GDM1 (cell line): ENCODE measurements around the gene GAS7.
A peak's percentile ranks its signal among the peaks of the same experiment; 100 is the strongest.
"Not testable (repeated sequence)": the region's sequence is repeated elsewhere in the genome, so short reads cannot be mapped to it uniquely, and the experiment has no call there.

Source experiments
- DNase-seq: peaks from one replicate; lab custom pipeline; 2025; lab: John Stamatoyannopoulos, UW

The GAS7 gene

DNA sequence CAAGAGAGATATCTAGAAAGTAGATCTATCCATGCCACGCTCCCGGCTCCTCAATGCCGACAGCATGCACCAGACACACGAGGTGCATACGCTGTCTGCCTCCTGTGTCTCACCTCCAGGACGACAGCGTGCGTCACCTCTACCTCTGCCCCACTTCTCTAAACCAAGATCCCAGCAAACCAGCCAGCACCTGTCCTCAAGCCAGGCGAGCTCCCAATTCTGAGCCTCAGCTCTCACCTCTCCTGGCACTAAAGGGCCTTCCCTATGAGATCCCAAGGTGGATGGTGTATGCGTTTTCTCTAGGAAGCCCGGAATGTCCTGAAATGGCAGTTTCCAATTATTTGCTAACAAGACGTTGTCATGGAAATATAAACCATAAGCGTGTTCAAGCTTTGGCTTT lies 257.1 kb downstream of the GAS7 start:
- no peak for DNase-seq

DNA sequence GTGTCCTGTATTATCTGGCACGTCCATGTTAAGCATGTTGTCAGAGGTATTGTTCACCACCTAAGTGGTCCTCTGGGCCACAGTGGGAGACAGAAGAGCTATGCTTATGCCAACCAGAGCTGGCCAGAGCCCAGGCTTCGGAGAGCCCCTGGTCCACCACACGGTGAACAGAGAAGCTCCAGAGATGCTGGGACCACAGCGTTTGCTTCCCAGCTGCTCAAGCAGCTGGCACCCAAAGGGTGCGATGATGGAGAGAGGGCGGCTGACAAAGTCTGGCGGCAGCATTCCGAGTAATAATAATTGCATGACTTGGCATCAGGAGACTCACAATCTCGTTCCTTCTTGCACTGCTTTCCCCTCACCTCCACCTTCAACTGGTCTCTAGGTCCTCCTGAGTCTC lies 257.6 kb downstream of the GAS7 start:
- no peak for DNase-seq

DNA sequence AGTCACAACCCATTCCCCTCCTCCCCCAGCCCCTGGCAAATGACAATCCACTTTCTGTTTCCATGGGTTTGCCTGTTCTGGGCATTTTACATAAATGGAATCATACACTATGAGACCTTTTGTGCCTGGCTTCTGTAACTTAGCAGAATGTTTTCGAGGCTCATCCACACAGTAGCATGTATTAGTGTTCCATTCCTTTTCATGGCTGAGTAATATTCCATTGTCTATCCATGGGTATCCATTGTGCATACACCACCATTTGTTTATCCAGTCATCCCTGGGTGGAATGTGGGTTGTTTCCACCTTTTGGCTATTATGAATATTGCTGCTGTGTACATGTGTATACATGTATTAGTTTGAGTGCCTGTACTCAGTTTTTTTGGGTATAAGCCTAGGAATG lies 259.6 kb downstream of the GAS7 start:
- DNase-seq: no peak

DNA sequence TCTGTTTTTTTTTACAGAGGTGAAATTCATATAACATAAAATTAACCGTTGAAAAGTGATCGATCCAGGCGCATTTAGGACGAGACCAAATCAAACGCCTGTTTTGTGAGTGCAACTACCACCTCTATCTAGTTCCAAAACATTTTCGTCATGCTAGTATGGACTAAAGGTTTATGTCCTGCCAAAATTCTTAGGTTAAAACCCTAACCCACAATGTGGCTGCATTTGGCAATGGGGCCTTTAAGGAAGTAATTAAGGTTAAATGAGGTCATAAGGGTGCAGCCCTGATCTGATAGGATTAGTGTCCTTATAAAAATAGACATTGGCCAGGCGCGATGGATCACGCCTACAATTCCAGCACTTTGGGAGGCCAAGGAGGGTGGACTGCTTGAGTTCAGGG lies 260.5 kb downstream of the GAS7 start:
- no peak for DNase-seq

DNA sequence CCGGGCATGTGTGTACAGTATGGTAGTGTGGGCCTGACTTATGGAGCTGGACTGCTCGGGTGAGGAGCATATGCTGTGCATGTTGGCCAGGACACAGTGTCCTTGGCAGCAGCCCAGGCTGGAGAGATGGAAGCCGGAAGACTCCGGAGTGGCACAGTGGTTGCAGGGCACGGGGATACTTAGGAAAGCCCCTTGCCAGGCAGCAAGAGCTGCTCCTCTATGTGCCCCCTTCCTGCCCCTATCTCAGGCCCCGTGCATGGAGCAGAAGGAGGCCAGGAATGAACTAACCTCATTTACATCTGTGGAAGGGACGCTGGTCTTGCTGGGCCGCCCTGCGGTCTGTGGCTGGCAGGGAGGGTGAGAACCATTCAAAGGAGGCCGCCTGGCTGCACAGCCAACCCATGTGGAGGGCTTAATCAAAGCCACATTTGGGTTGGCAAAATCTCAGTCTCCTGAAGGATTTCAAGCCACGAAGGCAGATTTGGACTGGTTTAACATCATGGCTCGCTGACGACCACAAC lies 261.1 kb downstream of the GAS7 start:
- DNase-seq: no peak

DNA sequence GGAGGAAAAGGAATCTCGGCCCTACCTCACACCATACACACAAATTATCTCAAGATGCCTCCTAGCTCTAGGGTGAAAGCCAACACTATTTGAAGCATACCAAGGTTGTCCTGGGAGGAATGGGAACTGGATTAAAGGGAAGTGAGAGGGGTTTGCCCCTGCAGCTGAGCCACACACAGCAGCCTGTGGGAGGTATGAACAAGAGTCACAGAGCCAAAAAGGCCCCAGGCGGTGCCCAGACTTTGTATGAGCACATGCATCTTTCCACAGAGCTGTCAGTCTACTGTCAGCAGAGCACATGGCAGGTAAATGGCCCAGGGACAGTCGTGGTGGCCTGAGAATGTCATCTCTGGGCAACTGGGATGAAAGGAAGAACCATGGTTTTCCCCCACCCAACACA lies 262.3 kb downstream of the GAS7 start:
- no peak for DNase-seq

DNA sequence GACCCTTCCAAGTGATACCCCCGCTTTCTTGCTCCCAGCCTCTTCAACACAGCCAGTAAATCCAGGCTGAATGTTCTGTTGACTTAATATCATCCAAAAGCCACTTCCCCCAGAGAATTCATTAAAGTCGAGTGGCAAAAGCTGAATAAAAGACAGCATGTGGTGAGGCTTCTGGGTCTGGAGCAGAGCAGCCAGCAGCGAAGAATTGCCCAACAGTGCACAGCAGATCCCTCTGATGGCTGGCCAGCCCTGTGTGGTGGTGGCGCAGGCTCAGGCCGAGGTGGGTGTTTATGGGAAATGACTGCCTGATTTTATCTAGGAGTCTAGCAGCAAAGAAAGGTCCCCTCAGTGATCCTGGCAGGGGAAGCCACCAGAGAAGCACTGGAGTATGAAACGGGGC lies 263.0 kb downstream of the GAS7 start:
- no peak for DNase-seq

DNA sequence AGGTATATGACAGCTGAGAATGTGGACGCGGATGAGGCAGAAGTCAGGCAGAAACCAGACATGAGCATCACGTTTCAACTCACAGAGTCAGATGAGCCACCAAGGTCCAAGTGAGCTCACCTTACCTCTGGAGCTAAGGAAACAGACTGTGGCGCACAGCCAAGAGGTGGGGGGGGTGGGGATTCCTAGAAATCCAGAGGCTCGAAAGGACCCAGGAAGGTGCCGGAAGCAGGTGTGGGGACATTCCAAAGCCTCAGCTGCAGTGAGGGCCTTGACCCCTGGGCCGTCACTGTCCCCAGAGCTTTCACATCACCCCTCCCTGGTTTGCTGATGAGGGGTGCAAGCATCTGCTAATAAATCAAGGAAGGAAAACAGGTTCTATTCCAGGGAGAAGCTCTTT lies 264.1 kb downstream of the GAS7 start:
- DNase-seq: no peak

DNA sequence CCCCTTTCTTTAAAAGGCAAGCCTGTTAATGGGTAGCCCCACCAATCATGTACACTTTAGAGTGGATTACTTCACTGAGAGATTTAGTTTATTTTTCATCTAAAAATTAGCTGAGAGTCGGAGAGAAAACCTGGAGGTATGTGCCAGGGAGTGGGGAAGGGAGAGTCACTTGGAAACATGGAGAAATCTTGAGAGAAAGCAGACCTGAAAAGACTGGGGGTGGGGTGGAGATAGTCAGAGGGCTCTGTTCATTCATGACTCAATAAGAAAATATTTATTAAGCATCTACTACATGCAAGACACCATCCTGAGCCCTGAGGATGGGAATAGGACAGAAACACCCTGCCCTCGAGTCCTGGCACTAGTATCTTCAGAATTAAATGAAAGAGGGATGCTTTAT lies 265.9 kb downstream of the GAS7 start:
- no peak for DNase-seq

DNA sequence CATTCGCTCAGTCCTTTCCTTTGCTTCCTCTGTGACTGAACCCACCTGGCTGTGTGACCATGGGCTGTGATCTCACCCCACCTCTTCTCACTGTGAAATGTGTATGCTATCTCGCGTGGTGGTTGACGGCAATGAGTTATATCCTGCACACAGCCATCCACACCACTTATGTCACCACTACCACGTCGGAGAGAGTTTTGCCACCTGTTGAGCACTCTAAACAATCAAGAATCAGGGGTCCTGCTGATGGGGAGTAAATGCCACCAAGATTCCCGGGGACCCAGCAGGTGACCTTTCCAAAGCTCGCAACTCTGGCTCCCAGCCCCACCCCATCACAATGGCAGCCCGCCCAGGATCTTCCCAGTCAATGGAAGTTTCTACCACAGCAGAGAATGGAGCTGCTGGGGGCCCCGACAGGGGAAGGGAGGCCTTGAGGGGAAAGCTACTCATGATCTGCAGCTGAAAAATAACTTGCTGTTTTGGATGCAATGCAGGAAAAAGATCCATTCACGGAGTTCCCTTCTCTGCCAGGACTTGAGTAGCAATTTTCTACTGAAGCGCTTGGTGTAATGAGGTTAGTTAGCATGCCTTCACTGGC lies 267.2 kb downstream of the GAS7 start:
- DNase-seq: no peak

DNA sequence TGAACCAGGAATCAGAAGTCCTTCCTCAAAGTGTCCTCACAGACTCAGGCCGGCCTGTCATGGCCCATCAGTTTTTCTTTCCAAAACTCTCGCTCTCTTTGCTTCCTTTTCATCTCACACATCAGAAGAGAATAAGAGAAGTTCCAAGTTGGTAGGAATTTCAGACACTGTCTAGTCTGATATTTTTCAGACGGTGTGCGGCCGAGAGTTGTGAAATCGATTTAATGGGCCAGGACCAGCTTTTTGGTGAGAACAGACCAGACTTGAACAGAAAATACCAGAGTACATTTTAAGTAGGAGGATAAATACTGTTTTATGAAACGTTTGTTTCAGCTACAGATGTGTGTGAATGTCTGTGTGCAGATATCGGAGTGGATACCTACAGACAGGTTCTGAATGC lies 268.5 kb downstream of the GAS7 start:
- no peak for DNase-seq

DNA sequence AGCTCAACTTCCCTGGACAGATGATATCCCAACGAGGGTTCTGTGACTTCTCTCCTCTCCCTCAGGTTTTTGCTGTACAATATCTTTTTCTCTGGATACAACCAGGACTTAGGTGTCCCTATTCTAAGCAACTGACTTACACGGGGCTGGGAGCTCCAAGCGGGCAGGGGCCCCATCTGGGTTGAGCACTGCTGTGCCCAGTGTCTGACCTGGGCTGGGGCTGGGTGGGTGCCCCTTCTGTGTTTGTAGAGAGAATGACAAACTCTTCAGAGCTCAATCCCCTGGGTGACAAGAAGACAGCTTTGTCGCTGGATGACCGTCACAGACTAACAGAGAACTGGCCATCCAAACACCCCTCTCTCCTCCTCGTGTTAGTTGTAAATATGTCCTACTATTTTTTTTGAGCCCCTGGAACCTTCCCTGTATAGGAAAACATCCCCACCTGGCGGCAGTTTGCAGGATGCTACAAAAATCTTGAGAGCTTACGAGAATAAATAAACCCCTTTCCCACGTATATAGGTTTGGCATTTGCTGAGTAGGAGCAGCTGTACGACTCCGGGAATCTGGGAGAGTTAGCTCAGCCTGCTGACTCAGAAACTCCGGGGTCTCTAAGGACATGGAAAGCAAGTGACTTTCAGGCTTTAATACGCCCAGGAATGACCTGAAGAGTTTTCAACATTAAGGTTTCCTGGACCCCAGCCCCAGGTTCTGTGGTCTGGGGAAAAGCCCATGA lies 269.6 kb downstream of the GAS7 start:
- no peak for DNase-seq

DNA sequence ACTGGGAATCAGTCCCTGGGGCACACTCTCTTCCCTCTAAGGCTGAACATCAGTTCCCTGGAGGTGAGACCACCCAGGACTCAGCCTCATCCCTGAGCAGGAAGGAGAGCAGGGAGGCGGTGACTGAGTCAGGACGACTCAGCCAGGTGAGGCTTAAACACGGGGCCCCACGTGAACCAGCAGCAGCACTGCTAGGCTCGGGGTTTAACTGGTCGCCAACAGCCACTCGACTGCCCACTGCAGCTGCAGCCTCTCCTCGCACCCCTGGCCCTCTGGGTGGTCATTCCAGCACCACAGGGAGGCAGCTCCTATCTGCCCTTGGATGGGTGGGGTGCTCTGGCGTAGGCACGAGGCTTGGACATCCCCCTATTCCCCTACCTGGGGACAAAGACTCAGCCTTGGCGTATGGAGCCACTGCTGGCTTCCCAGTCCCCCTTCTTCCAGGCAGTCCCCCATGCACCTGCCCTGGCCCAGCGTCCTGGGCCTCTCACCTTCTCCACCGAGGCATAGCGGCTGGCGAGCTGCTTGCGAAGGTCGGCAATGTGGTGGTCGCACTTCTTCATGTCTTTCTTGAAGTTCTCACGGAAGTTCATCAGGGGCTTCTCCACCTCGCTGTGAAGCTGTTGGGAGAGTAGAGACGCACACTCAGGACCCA lies 272.1 kb downstream of the GAS7 start:
- DNase-seq: no peak

DNA sequence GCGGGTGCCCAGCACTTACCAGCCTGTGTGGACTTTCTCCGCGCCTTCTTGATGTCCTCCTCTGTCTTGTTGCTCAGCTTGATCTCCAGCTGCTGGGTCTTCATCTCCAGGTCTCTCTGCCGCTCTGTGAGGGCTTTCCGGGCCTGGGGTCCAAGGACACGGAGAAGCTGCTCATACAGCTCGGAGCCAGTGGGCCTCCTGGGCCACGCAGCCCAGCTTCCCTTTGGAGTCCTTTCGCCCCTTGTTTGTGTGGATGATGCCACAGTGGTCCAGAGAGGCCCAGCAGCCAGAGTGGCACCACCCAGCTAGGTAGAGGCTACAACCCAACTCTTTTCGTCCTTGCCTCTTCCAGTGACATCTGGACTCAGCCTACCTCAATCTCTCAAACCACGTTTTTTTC lies 272.9 kb downstream of the GAS7 start:
- no peak for DNase-seq

DNA sequence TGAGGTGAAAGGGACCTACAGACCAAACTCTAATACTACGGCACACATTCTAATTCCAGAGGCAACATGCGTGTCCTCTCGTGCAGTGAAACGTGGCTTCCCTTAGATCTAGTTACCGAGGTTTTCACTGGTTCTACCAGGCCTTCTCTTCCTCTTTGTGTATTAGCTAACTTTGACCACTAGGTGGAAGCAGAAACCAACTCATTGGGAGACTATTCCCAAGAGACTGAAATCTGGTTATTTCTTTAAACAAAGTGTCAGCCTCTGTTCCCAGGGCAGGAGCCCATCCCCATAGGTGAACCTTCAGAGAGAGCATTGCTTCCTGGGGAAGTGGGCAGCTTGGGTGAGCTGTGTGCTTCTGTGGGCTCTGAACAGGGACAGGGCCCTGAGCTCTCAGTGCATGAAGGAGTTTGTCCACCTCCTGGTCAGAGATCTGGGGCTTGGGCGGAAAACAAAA lies 273.6 kb downstream of the GAS7 start:
- peak; percentile 44 for DNase-seq

DNA sequence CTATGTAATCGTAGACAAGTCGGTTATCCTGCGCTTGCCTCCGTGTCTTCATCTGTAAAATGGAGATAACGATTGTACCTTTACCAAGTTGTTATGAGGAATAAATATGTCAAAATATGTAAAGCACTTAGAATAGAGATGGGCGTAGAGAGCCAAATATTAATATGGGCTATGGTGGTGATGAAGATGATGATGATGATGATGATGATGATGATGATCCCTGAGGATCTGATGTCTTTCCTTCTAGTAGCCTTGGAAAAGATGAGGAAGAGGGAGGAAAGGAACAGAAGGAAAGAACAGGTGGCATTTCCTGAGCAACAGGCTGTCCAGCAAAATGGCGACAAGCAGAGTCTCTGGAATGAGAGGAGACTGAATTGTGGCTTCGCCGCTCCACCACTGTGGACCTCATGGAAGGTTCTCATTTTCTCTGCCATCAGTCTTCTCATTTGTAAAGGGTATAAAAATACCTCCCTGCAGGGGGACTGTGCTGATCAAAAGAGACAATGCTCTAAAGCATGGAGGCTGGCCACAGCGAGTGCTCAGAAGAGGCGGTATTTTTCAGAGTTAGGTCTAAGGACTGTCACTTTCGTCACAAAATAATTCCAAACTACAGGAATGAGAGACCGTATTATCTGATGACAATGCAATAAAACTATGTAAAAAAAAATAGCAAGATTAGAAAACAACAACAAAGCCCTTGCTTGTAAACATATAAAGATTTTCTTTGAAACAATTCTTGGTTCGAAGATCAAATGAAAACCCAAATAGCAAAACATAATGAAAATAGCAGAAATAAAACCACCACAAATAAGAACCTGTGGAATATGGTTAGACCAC lies 276.2 kb downstream of the GAS7 start:
- DNase-seq: no peak

DNA sequence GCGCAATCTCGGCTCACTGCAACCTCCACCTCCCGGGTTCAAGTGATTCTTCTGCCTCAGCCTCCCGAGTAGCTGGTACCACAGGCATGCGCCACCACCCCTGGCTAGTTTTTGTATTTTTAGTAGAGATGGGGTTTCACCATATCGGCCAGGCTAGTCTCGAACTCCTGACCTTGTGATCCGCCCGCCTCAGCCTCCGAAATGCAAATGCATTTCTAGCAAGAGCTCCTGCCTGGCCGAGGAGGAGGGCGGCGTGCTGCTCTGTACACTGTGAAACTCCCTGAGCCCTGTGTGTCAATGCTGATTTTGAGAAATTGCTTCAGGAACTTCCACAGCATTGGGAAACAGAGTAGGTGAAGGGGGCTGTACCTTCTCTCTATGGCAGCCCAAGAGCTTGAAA lies 277.2 kb downstream of the GAS7 start:
- DNase-seq: not testable (repeated sequence)

DNA sequence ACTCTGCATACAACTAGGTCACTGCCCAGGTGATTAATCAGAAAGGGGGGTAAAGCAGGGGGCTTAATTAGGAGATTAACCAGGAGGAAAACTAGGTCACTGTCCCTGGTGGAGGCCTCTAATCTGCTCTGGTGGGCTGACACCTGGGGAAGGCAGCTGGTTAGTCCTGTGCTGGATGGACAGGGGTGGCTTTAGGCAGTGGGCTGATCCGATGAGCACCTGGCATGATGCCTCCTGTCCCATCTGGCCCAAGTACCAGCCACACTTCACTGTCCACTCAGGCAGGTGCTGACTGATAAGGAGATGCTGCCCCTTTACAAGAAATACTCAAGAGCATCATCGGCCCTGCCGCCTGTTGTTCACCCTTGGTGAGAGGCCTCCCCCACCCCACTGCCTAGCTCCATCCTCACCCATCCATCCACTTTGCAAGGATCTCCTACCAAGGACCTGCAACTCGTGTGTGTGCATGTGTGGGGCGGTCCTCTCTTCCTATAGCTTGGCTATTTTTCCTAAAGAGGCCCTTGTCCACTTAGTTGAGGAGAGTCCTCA lies 279.5 kb downstream of the GAS7 start:
- no peak for DNase-seq

DNA sequence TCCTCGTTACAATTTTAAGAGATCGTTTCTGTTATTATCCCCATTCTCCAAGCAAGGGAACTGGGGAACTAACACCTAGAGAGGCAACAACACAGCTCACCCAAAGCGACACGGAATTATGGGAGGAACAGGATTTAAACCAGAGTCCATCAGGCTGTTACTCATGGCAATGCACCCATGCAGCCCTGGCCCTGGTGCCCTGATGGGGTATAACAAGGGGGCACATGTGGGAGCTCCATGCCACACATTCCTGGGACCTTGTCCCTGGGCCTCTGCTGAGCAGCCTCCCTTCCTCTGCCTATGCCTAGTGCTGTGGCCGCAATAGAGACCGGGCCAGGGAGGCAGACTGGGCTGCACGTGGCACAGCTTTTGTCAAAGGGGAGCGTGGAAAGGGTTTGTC lies 280.1 kb downstream of the GAS7 start:
- DNase-seq: no peak

DNA sequence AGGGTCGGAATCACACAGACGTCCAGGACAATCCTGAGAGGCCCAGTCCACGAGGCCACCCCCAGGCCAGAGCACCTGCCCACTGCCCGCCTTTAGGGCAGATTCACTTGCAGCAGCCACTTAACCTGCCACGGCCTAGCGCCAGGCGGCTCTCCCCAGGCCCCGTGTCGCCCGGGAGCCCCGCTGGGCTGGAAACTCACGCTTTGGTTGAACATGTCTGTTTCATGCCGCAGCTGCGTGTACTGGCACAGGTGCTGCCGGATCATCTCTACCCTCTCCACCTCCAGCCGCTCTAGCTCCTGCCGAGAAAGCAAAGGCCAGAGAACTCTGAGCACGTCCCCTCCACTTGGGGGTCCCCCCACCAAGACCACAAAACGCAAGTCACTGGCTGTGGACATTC lies 280.6 kb downstream of the GAS7 start:
- no peak for DNase-seq

DNA sequence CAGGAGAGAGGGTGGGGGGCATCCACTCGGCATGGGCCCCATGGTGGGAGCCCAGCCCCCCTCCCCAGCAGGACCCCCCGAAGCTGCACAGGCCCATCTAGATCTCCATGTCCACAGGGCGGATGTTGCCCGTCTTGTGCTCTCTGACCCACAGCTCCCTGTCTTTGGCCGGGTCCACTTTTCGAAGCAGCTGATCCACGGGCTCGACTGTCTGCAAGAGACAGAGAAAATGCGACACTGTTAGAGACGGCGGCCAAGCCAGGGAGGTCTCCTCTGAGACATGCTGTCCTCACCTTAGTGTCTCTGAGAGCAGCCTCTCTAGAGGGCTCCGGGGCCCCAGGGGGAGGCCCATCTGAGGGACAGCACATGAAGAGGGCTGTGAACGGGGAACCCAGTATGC lies 281.3 kb downstream of the GAS7 start:
- no peak for DNase-seq

DNA sequence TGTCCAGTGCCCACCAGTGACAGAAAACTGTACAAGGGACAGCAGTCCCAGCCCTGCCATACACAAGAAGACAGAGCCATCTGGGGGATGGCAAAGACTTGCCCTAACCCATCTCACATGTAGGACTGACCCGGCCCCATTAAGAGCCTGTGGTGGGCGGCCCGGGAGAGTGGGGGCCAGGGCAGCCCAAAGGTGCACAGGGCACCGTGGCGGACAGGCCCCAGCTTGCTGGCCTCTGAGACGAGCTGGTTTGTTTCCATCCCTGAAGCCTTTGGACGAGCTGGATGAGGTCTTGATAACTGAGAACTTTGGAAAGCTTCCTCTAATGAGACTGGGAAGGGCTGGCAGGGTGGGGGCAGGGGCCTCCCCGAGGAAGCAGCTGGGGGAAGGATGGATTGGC lies 282.3 kb downstream of the GAS7 start:
- DNase-seq: no peak
